A673 (cell line): ENCODE data around the gene RCBTB2.

ENCODE experiments used
- CTCF ChIP-seq: fragments of 300-800, 200-600 bp; sonication (generic); conservative IDR thresholded peaks from 2 replicates; pipeline ENCODE4 v1.5.1; 2017; ENCODE audit warnings: low read depth, mild to moderate bottlenecking, antibody characterized with exemption, low read length, moderate library complexity, mixed read lengths
- EZH2 ChIP-seq: fragments of 200-600 bp; sonication (generic); IDR thresholded peaks from 2 replicates; pipeline ENCODE4 v1.6.1; 2017; ENCODE audit warnings: borderline replicate concordance, low read depth, mild to moderate bottlenecking, mixed read lengths, antibody characterized with exemption, low read length; ENCODE audit not compliant: poor library complexity, severe bottlenecking

GRCh38 chr13:48564056-48564455 lies 31.2 kb upstream of the RCBTB2 start:
- TF ChIP-seq CTCF (no peak), EZH2 (no peak)
